Effector memory CD8-positive, alpha-beta T cell (primary cell): ENCODE data around the gene CC2D2B.
"Not testable (repeated sequence)": the region's sequence is repeated elsewhere in the genome, so short reads cannot be mapped to it uniquely, and the experiment has no call there.

Source experiments
- ATAC-seq: fragments of 150-1000 bp; cut with Tn5 transposase; replicated peaks from 2 replicates; pipeline ENCODE4 v1.10.0; 2021; ENCODE audit warnings: mild to moderate bottlenecking, moderate library complexity
- DNase-seq, 3 experiments: peaks; one replicate each; pipeline ENCODE4 v3.0.0; 2021
- H3K27ac Mint-ChIP-seq, 2 donors: one replicate each; pipeline ENCODE4 v1.8.0; 2022; ENCODE audit warnings: mild to moderate bottlenecking in 2 of 2, mixed read lengths in 2 of 2, moderate library complexity in 2 of 2
- H3K27me3 Mint-ChIP-seq, 2 donors: one replicate each; pipeline ENCODE4 v1.8.0; 2022; ENCODE audit warnings: mixed read lengths in 2 of 2
- H3K36me3 Mint-ChIP-seq: one replicate; pipeline ENCODE4 v1.8.0; 2022; ENCODE audit warnings: mild to moderate bottlenecking, moderate library complexity, mixed read lengths; ENCODE audit not compliant: insufficient read depth
- H3K4me1 Mint-ChIP-seq, 2 donors: one replicate each; pipeline ENCODE4 v1.8.0; 2022; ENCODE audit warnings: low read depth in 2 of 2, mixed read lengths in 2 of 2
- H3K4me3 Mint-ChIP-seq, 2 donors: one replicate each; pipeline ENCODE4 v1.8.0; 2022; ENCODE audit warnings: mild to moderate bottlenecking in 2 of 2, mixed read lengths in 2 of 2, moderate library complexity in 2 of 2
- H3K9me3 Mint-ChIP-seq, 2 donors: one replicate each; pipeline ENCODE4 v1.8.0; 2022; ENCODE audit warnings: mixed read lengths in 2 of 2

The CC2D2B gene

GRCh38 chr10:96047004-96047649, 139.4 kb downstream of the CC2D2B start:
- H3K9me3 Mint-ChIP-seq, result no peaks in the 10 kb centered on the region
- H3K4me1 Mint-ChIP-seq, result peaks cover 28 to 53% of the 10 kb centered on the region in 2 donors
- ATAC-seq (no peak), DNase-seq (no peak)
- peaks cover 18% of the 10 kb centered on the region for H3K36me3 Mint-ChIP-seq
- H3K27ac Mint-ChIP-seq, result no peak overlapping the region
- no peaks in the 10 kb centered on the region for H3K27me3 Mint-ChIP-seq
- H3K4me3 Mint-ChIP-seq, result no peak overlapping the region

GRCh38 chr10:96047925-96048324, 140.2 kb downstream of the CC2D2B start:
- H3K27me3 Mint-ChIP-seq, ATAC-seq, H3K4me3 Mint-ChIP-seq, H3K27ac Mint-ChIP-seq, H3K9me3 Mint-ChIP-seq, DNase-seq: not testable (repeated sequence)
- peaks cover 12% of the 10 kb centered on the region for H3K36me3 Mint-ChIP-seq
- peaks cover 25 to 52% of the 10 kb centered on the region in 2 donors for H3K4me1 Mint-ChIP-seq

DNA sequence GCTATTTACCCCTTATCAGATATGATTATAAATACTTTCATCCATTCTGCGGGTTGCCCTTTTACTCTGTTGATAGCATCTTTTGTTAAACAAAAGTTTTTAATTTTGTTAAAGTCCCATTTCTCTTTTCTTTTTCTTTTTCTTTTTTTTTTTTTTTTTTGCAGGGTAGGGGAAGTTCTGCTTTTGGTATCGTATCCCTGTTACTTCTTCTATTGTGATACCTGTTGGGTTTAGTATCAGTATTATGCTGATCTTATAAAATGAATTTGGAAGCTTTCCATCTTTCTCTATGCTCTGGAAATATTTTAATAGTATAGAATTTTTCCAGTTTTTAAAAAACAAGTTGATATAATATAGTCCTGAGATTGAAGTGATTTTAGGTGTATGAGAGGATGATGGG, 141.6 kb downstream of the CC2D2B start:
- H3K27ac Mint-ChIP-seq, result peak overlapping the region in 1 of 2 donors; percentile 13
- H3K36me3 Mint-ChIP-seq, result peaks cover 6% of the 10 kb centered on the region
- H3K9me3 Mint-ChIP-seq, result no peaks in the 10 kb centered on the region
- H3K4me1 Mint-ChIP-seq, result peaks cover 22 to 50% of the 10 kb centered on the region in 2 donors
- DNase-seq (no peak), ATAC-seq (no peak)
- H3K4me3 Mint-ChIP-seq, result no peak overlapping the region
- H3K27me3 Mint-ChIP-seq, result no peaks in the 10 kb centered on the region

DNA sequence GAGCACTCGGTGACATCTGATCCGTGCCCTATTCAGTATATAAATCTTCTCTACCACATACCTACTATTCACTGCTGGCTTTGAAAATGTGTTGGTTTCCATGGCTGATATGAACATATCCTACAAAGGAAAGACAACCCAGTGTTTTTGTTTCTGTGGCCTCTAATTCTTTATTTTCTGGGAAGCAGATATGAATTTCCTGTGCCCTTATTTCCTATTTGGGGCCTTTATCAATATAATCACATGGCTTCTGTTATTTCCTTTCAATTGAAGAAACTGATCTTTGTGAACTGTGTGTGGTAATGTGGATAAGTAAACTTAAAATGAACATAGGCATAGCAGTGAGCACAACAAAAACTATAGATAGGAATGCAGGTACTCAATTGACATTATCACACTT, 146.2 kb downstream of the CC2D2B start:
- ATAC-seq (no peak), DNase-seq (no peak)
- Mint-ChIP-seq H3K9me3 (no peaks in the 10 kb centered on the region), H3K4me1 (peaks cover 7 to 8% of the 10 kb centered on the region in 2 donors), H3K27ac (no peak overlapping the region), H3K4me3 (no peak overlapping the region), H3K36me3 (peaks cover 41% of the 10 kb centered on the region), H3K27me3 (no peaks in the 10 kb centered on the region)

DNA sequence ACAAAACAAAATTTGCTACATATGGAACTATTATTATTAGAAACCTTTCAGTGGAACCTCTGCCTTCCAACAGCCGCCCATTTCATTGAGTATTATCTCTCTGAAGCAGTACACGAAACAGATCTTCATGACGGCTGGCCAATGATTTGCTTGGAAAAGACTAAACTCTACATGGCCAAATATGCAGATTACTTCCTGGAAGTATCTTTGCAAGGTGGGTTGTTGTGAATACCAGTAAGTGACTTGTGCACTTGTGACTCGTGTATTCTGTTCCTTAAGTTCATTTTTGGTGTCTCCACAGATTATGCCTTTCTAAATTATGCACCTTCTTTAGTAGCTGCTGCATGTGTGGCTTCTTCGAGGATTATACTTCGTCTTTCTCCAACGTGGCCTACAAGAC, 149.0 kb downstream of the CC2D2B start:
- no peak overlapping the region for H3K27ac Mint-ChIP-seq
- no peak overlapping the region for H3K4me3 Mint-ChIP-seq
- H3K27me3 Mint-ChIP-seq, result no peaks in the 10 kb centered on the region
- no peak for ATAC-seq
- no peak for DNase-seq
- peaks cover 38% of the 10 kb centered on the region for H3K36me3 Mint-ChIP-seq
- peaks cover 1 to 7% of the 10 kb centered on the region in 2 donors for H3K4me1 Mint-ChIP-seq
- H3K9me3 Mint-ChIP-seq, result no peaks in the 10 kb centered on the region

GRCh38 chr10:96061232-96061631, 153.5 kb downstream of the CC2D2B start:
- Mint-ChIP-seq H3K4me1 (no peaks in the 10 kb centered on the region), H3K27ac (no peak overlapping the region), H3K27me3 (no peaks in the 10 kb centered on the region), H3K4me3 (no peak overlapping the region), H3K36me3 (peaks cover 30% of the 10 kb centered on the region), H3K9me3 (no peaks in the 10 kb centered on the region)
- ATAC-seq (no peak), DNase-seq (no peak)

GRCh38 chr10:96072674-96073073, 164.9 kb downstream of the CC2D2B start:
- no peak for ATAC-seq
- no peak for DNase-seq
- Mint-ChIP-seq H3K9me3 (no peaks in the 10 kb centered on the region), H3K27ac (no peak overlapping the region), H3K36me3 (peaks cover 3% of the 10 kb centered on the region), H3K4me3 (no peak overlapping the region), H3K4me1 (peaks cover 7 to 8% of the 10 kb centered on the region in 2 donors), H3K27me3 (no peaks in the 10 kb centered on the region)

- Mint-ChIP-seq H3K4me1 (peaks cover 7 to 8% of the 10 kb centered on the region in 2 donors), H3K4me3 (no peak overlapping the region), H3K27ac (peak overlapping the region in 1 of 2 donors; percentile 30), H3K9me3 (no peaks in the 10 kb centered on the region), H3K36me3 (peaks cover 3% of the 10 kb centered on the region), H3K27me3 (no peaks in the 10 kb centered on the region)
- peak; percentile 85 for ATAC-seq
- no peak for DNase-seq
Observed at GRCh38 chr10:96073722-96074121, 165.9 kb downstream of the CC2D2B start.

- Mint-ChIP-seq H3K36me3 (no peaks in the 10 kb centered on the region), H3K4me1 (peaks cover 7 to 8% of the 10 kb centered on the region in 2 donors), H3K4me3 (no peak overlapping the region), H3K9me3 (no peaks in the 10 kb centered on the region), H3K27ac (no peak overlapping the region), H3K27me3 (no peaks in the 10 kb centered on the region)
- no peak for ATAC-seq
- DNase-seq, result no peak
Observed at GRCh38 chr10:96074776-96075175, 167.0 kb downstream of the CC2D2B start.

DNA sequence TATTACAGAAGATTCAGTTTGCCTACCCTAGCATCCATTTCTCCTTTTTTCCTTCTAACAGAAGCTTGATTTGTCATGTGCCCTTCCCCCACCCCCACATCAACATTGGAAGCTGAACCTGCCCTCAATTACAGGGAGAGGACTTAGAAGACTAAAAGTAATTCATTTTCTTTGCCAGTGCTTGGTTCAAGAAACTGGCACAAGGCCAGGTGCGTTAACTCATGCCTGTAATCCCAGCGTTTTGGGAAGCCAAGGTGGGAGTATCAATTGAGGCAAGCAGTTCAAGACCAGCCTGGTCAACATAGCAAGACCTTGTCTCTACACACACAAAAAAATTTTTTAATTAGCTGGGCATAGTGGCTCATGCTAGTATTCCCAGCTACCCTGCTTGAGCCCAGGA, 168.2 kb downstream of the CC2D2B start:
- no peak overlapping the region for H3K27ac Mint-ChIP-seq
- no peak overlapping the region for H3K4me3 Mint-ChIP-seq
- H3K4me1 Mint-ChIP-seq, result peaks cover 7 to 8% of the 10 kb centered on the region in 2 donors
- H3K36me3 Mint-ChIP-seq, result no peaks in the 10 kb centered on the region
- no peaks in the 10 kb centered on the region for H3K27me3 Mint-ChIP-seq
- ATAC-seq (no peak), DNase-seq (no peak)
- H3K9me3 Mint-ChIP-seq, result no peaks in the 10 kb centered on the region

DNA sequence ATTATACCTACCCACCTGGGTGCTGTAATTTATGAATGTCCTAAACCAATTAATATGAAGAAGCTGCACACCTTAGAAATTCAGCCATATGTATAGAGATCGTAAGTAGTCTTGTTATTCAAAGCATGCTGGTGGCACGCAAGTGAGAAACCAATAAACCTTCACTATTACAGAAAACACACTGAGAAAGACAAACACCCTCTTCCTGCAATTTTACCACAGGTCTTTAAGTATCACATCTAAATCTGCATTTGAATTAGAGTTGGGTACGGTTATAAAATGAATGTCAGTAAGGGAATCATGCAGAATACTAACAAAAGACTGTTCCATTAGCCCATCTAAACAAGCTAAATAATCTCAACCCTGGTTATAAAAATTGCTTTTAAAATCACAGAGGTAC, 169.4 kb downstream of the CC2D2B start:
- H3K27ac Mint-ChIP-seq, result no peak overlapping the region
- no peaks in the 10 kb centered on the region for H3K36me3 Mint-ChIP-seq
- H3K4me1 Mint-ChIP-seq, result peaks cover 7 to 8% of the 10 kb centered on the region in 2 donors
- no peaks in the 10 kb centered on the region for H3K27me3 Mint-ChIP-seq
- no peak overlapping the region for H3K4me3 Mint-ChIP-seq
- H3K9me3 Mint-ChIP-seq, result no peaks in the 10 kb centered on the region
- DNase-seq, result no peak
- ATAC-seq, result no peak

DNA sequence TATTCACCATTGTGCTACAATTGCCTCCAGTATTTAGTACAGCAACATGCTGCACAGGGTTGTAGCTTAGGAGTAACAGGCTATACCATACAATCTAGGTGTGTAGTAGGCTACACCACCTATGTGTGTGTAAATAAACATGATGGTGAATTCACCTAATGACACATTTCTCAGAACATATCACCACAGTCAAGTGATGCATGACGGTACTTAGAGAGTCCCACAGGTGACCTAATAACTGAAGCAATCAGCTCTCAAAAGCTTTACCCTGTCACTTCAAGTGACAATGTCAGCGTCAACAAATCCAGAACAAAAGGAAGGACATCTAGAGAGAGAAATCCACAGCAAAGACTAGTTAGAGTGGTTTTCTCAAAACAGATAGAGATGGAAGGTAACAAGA, 174.4 kb downstream of the CC2D2B start:
- no peak overlapping the region for H3K4me3 Mint-ChIP-seq
- ATAC-seq (no peak), DNase-seq (no peak)
- no peaks in the 10 kb centered on the region for H3K27me3 Mint-ChIP-seq
- no peaks in the 10 kb centered on the region for H3K36me3 Mint-ChIP-seq
- H3K4me1 Mint-ChIP-seq, result no peaks in the 10 kb centered on the region
- no peak overlapping the region for H3K27ac Mint-ChIP-seq
- no peaks in the 10 kb centered on the region for H3K9me3 Mint-ChIP-seq
